D721Med (cell line): ENCODE data around the gene DUSP3.

Experiments used
- DNase-seq: peaks from one replicate; pipeline ENCODE4 v3.0.0; 2011; ENCODE audit warnings: low spot score; ENCODE audit not compliant: insufficient read length
- FAIRE-seq: peaks from 2 replicates; lab custom pipeline; 2011; peaks lifted over from hg19 to GRCh38; lab: Jason Lieb, UNC
- TF ChIP-seq, protein P1 (sequence below): IDR thresholded peaks from 2 replicates; pipeline ENCODE4 v1.5.1; 2012; ENCODE audit warnings: mild to moderate bottlenecking, control low read depth; ENCODE audit not compliant: insufficient read depth; ENCODE audit errors: missing control alignments

The DUSP3 gene

DNA sequence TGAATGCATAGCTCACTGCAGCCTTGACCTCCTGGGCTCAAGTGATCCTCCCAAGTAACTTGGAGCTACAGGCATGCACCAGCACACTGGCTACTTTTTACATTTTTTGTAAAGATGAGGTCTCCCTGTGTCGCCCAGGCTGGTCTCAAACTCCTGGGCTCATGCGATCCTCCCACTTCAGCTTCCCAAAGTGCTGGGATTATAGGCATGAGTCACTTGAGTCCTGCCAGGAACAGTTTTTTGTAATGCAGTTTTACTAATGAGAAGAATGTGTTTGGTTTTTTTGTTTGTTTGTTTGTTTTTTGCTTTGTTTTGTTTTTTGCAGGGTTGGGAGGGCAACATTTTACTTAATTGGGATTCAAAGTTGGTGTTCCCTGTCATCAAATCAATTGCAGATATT lies 42.4 kb downstream of the DUSP3 start:
- TF ChIP-seq, protein P1, sequence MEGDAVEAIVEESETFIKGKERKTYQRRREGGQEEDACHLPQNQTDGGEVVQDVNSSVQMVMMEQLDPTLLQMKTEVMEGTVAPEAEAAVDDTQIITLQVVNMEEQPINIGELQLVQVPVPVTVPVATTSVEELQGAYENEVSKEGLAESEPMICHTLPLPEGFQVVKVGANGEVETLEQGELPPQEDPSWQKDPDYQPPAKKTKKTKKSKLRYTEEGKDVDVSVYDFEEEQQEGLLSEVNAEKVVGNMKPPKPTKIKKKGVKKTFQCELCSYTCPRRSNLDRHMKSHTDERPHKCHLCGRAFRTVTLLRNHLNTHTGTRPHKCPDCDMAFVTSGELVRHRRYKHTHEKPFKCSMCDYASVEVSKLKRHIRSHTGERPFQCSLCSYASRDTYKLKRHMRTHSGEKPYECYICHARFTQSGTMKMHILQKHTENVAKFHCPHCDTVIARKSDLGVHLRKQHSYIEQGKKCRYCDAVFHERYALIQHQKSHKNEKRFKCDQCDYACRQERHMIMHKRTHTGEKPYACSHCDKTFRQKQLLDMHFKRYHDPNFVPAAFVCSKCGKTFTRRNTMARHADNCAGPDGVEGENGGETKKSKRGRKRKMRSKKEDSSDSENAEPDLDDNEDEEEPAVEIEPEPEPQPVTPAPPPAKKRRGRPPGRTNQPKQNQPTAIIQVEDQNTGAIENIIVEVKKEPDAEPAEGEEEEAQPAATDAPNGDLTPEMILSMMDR, result no peak
- DNase-seq (no peak), FAIRE-seq (no peak)

DNA sequence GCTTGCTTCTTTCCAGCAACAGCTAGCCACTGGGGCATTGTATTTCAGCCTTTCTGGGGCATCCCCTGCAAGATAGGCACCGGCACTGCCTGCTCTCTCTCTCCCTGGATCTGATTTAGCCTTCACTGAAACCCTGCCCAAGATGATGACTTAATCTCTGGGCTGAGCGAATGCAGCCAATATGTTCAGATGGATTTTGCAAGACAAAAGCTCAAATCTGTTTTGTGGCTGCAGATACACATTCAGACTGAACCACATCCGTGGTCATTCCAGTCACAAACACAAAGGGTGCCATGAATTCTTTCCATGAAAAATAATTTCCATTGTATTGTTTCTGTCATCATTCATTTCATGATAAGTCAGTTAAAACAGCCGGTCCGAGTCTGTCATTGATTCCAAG lies 44.4 kb downstream of the DUSP3 start:
- no peak for DNase-seq
- TF ChIP-seq, protein P1, result no peak
- no peak for FAIRE-seq

DNA sequence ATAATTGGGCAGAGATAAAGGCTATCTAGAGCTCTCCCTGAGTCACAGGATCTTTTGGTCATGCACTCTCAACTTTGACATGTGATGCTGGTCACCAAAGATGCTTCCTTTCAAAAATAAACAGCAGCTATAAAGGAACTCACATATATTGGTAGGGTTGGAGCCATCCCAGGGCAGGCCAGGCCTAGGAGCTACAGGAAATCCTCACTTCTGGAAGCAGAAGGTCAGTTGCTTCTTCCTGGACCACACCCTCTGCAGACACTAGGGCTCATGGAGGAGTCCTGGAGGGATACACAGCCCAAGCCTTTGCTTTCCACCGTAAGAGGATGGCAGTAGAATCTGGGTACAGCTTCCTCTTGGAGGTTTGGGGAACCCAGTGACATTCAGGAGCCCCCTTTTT lies 44.8 kb downstream of the DUSP3 start:
- TF ChIP-seq, protein P1, result no peak
- no peak for FAIRE-seq
- no peak for DNase-seq

DNA sequence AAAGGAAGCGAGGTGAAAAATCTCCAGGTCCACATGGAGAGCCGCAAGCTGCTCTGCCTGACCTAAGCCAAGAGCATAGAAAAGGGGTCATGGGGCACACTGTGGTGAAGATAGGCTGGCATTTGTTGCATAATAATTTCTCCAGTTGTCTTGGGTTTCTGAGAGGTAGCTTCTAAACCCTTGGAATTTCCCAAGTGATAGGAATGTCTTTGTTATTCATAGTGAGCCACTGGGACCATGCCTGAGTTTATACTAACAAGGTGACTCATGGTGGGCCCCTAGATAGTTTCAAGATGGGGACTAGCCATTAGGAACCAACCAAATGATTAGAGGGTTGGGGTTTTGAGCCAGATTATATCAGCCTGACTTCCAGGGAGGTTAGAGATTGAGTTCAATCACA lies 45.8 kb downstream of the DUSP3 start:
- FAIRE-seq, result no peak
- DNase-seq, result no peak

DNA sequence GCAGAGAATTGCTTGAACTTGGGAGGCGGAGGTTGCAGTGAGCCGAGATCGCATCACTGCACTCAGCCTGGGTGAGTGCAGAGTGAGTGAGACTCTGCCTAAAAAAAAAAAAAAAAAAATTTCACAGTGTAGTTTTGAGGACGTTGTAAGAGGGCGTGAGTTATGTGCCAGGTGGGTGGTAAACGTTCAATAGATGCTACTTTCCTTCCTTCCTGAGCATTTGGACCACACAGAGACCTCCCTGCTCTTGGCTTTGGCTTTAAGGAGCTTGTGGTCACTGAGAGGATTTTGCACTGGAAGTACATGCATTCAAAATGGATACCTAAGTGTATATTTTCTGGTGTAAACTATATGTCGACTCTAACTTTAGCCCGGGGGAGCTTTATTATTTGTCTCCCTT lies 50.7 kb downstream of the DUSP3 start:
- no peak for DNase-seq
- TF ChIP-seq, protein P1, result no peak
- FAIRE-seq, result no peak

More for the DNA sequence above, 45.8 kb downstream of the DUSP3 start:
- TF ChIP-seq, protein P1, result no peak

DNA sequence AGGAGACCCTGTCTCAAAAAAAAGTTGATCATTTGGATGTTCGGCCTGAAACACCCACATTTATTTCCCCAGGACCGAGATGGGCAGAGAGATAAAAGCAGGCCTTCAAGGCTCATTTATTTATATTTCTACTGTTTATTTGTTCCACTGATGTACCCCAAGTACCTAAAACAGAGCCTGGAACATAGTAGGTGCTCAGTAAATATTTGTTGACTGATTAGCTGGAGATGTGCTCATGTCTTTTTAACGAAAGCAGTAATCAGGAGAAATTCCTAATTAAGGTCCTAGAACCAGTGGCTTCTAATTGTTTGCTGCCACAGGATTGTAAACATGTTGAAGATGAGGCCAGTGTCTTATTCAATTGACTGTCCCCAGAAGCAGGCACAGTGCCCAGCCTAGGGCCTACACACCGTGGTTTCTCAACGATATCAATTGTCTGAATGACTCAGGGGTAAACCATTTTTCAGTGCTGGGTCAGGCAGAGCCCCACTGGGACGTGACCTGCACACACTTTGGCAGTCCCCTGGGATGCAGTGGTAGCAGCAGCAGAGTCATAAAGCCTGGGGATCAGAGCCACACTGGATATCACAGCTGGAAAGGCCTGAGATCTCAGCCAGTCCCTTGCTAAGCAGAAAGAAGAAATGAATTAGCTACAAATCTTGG lies 54.9 kb downstream of the DUSP3 start:
- no peak for FAIRE-seq
- DNase-seq, result no peak
- TF ChIP-seq, protein P1, result no peak

DNA sequence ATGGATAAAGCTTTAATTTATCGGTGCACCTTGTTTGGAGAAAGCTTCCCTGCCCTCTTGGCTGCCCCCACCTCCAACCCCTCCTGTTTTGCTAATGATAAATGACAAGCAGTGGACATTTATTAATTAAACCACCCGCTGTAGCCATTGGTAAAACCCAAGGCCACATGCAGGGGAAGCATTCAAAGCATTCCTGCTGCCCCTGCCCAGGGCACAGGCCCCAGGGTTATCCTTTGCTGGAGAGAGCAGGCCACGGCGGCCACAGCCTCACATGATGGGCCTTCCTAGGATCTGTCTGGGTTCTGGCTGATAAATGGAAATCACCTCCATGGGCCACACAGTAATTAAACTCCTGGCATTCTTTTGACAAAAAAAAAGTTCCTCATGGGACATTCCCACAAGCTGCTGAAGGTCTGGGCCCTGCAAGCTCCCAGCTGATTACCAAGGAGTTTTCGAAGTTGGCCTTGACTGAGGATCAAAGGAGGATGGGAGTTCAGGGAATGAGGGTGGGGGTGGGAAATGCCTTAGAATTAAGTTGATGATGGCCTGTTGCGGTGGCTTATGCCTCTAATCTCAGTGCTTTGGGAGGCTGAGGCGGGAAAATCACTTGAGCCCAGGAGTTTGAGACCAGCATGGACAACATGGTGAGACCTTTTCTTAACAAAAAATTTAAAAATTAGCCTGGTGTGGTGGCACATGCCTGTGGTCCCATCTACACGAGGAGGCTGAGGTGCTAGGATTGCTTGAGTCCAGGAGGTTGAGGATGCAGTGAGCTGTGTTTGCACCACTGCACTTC lies 55.7 kb downstream of the DUSP3 start:
- FAIRE-seq, result no peak
- TF ChIP-seq, protein P1, result no peak
- DNase-seq, result no peak
